ENCODE data around the gene WDTC1. TPM values are rescaled to one million over a fixed set of nuclear protein-coding genes. Genes with fewer than 3 reads are reported as not detected.
A peak's percentile ranks its signal among the peaks of the same experiment; 100 is the strongest.
"Not testable (repeated sequence)": the region's sequence is repeated elsewhere in the genome, so short reads cannot be mapped to it uniquely, and the experiment has no call there.

Gene WDTC1
- total RNA-seq, 6 experiments from 2014 or later = 26.2 to 30.3 (median 28.0) TPM

- no peaks in the 10 kb centered on the region for H3K27me3 Mint-ChIP-seq (ENCODE audit: insufficient read depth)
- DNase-seq = no peak
- H3K27ac Mint-ChIP-seq = no peak overlapping the region
- no peaks in the 10 kb centered on the region for H3K4me1 Mint-ChIP-seq (ENCODE audit: low read depth)
- no peak overlapping the region for H3K4me3 Mint-ChIP-seq
- no peak for TF ChIP-seq CTCF (IDR thresholded peaks at IDR 0.05)
- H3K36me3 Mint-ChIP-seq (ENCODE audit: low read depth) = peaks cover 14% of the 10 kb centered on the region
- no peaks in the 10 kb centered on the region for H3K9me3 Mint-ChIP-seq
Observed at GRCh38 chr1:27274204-27274603, 39.8 kb downstream of the WDTC1 start.

- Mint-ChIP-seq H3K4me3 (no peak overlapping the region), H3K4me1 (ENCODE audit: low read depth) (no peaks in the 10 kb centered on the region), H3K36me3 (ENCODE audit: low read depth) (peaks cover 11% of the 10 kb centered on the region), H3K27ac (no peak overlapping the region), H3K27me3 (ENCODE audit: insufficient read depth) (no peaks in the 10 kb centered on the region), H3K9me3 (no peaks in the 10 kb centered on the region)
- no peak for TF ChIP-seq CTCF (IDR thresholded peaks at IDR 0.05)
- no peak for DNase-seq
Observed at GRCh38 chr1:27275696-27276095, 41.3 kb downstream of the WDTC1 start.

- H3K4me1 Mint-ChIP-seq (ENCODE audit: low read depth) = no peaks in the 10 kb centered on the region
- DNase-seq = peak; percentile 75
- peak; percentile 97 for TF ChIP-seq CTCF (IDR thresholded peaks at IDR 0.05)
- peaks cover 1% of the 10 kb centered on the region; the same call in 1 of the 2 replicates for H3K27me3 Mint-ChIP-seq (ENCODE audit: insufficient read depth)
- peaks cover 9% of the 10 kb centered on the region; the same call in 1 of the 2 replicates for H3K36me3 Mint-ChIP-seq (ENCODE audit: low read depth)
- H3K9me3 Mint-ChIP-seq = no peaks in the 10 kb centered on the region
- H3K4me3 Mint-ChIP-seq = no peak overlapping the region
- no peak overlapping the region for H3K27ac Mint-ChIP-seq
Observed at GRCh38 chr1:27284425-27285273, 50.2 kb downstream of the WDTC1 start.

- H3K9me3 Mint-ChIP-seq = no peaks in the 10 kb centered on the region
- peaks cover 1% of the 10 kb centered on the region; the same call in 1 of the 2 replicates for H3K27me3 Mint-ChIP-seq (ENCODE audit: insufficient read depth)
- H3K4me3 Mint-ChIP-seq = no peak overlapping the region
- H3K4me1 Mint-ChIP-seq (ENCODE audit: low read depth) = no peaks in the 10 kb centered on the region
- no peak for TF ChIP-seq CTCF (IDR thresholded peaks at IDR 0.05)
- H3K27ac Mint-ChIP-seq = no peak overlapping the region
- peaks cover 10% of the 10 kb centered on the region; the same call in 1 of the 2 replicates for H3K36me3 Mint-ChIP-seq (ENCODE audit: low read depth)
- DNase-seq = no peak
Observed at GRCh38 chr1:27285274-27285660, 50.8 kb downstream of the WDTC1 start.

GRCh38 chr1:27285821-27286220, 51.4 kb downstream of the WDTC1 start:
- peaks cover 15% of the 10 kb centered on the region; the same call in 1 of the 2 replicates for H3K36me3 Mint-ChIP-seq (ENCODE audit: low read depth)
- DNase-seq; H3K27ac Mint-ChIP-seq; H3K4me3 Mint-ChIP-seq; H3K27me3 Mint-ChIP-seq (ENCODE audit: insufficient read depth); H3K4me1 Mint-ChIP-seq (ENCODE audit: low read depth); H3K9me3 Mint-ChIP-seq: not testable (repeated sequence)

- Mint-ChIP-seq H3K4me1 (ENCODE audit: low read depth) (peaks cover 19% of the 10 kb centered on the region), H3K36me3 (ENCODE audit: low read depth) (peaks cover 15% of the 10 kb centered on the region; the same call in 1 of the 2 replicates)
- not testable (repeated sequence) for H3K27me3 Mint-ChIP-seq (ENCODE audit: insufficient read depth); H3K9me3 Mint-ChIP-seq; H3K4me3 Mint-ChIP-seq; H3K27ac Mint-ChIP-seq; DNase-seq
Observed at GRCh38 chr1:27289125-27289524, 54.7 kb downstream of the WDTC1 start.
